HG02588 (cell line): ENCODE measurements around the gene MRPS18A.

Experiments
- ATAC-seq: cut with Tn5 transposase; IDR thresholded peaks from one replicate; pipeline ENCODE4 v1.9.1; 2021; ENCODE audit warnings: mild to moderate bottlenecking, moderate library complexity; ENCODE audit not compliant: unreplicated experiment

The MRPS18A gene

DNA sequence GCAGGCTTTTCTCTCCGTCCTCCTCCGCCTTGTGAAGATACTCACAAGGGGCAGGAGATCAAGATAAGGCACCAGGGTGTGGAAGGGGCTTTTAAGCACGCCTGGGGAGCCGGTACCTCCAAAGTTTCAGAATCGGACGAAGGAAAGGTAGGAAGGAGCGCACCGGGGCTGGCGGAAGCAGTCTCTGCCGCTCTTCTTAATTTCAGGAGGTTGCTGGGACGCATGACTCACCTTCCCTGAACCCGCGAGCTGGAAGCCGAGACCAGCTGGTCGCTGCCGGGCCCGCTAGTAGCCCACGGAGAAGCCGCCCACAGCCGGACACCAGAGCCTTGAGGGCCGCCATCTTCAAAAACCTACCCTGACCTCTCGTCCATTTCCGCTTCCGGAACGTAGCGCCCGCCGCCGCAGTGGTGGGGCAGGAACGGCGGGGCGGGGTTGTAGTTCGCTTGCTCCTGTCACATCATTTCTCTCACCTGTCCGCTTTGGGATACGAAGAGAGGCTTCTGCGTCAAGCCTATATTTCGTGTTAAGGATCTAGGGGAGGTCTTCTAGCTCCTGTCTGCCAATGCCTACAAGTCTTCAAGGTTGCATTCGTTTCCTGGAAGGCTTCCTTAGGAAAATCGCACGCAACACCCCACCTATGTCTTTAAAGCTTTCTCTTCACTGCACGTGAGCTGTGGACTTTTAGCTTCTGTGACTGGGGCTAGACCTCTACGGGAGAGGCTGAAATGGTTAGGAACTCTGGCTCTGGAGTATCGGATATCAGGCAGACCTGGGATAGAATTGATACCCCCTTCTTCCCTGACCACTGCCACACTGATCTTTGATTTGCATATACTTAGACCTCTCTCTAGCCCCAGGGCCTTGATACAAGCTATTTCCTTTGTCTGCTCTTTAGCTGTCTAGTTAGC is at the start of gene MRPS18A:
TSS of gene MRPS18A (minus strand) at position 355 of the 911 bp plus-strand sequence. CDS start at position 343, 12 bp downstream.
- peak; percentile 91 for ATAC-seq

GRCh38 chr6:43736844-43737243 is 49.3 kb upstream of the MRPS18A start:
- no peak for ATAC-seq

DNA sequence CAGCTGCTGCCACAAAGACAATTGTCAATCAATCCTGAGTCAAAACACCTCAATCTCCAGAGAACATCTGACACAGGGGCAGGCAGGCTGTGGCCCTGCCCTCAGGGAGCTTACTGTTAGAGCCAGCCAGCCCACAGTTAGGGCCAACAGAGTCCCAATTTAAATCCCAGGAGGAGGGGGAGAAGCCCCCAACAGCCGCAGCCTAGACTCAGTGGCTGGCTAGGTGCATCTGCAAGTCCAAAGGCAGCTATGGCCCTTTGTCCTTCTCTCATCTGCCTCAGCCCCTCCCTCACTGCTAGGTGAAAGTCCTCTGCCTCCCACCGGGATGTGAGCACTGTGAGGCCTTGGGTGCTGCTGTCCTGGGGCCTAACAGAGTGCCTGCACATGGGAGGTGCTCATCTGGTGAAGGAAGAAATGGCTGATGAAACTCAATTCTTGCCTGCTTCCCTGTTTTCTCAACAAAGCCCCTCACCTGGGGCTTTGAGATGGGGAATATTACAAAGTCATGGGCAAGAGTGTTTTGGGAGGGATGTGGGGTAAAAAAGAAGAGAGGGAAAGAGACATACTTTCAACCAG is 48.7 kb upstream of the MRPS18A start:
- ATAC-seq: no peak

DNA sequence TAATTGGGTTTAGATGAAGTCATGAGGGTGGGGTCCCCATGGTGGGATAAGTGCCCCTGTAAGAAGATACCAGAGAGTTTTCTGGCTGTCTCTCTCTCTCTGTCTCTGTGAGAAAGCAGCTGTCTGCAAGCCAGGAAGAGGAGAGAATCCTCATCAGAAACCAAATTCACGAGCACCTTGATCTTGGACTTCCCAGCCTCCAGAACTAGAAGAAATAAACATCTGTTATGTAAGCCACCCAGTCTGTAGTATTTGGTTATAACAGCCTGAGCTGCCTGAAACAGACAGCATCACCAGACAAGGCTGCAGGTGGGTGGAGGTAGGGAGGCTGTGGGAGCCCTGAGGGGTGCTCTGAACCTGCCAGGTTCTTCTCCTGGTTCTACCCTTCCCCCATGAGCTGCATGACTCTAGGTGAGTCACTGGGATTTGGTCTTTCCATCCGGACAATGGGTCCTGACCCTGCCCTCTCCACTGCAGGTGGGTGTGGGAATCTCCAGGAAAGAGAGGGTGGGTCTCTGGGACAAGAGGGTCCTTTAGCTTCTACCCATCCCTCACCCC is 48.1 kb upstream of the MRPS18A start:
- ATAC-seq: no peak

DNA sequence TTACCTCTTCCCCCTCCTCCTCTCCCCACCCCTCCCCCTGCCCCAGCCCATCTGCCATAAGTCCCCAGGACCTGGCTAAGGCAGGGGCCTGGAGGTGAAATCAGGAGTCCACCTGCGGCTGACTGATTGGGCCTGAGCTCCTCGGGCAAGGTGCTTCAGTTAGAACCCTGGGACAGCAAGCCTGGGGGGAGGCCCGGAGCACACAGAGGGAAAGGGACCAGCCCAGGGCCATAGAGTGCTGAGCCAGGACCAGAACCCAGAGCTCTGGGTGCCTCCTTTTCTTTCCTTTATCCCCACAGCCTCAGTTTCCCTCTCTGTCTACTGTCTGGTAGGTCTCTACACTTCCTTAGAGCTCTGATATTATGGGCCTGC is 46.7 kb upstream of the MRPS18A start:
- ATAC-seq: peak; percentile 13

GRCh38 chr6:43733471-43734293 is 46.1 kb upstream of the MRPS18A start:
- peak; percentile 50 for ATAC-seq

DNA sequence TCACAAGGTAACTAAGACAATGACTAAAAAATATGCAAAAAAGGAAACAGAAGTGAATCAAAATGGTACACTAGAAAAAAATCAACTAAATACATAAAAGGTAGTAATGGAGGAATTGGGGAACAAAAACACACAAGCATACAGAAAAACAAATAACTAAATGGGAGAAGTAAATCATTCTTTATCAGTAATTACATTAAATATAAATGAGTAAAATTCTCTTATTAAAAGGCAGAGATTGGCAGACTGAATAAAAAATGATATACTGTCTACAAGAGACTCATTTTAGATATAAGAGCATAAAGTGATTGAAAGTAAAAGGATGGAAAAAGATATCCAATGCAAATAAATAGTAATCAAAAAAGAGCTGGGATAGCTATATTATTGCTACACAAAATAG is 43.0 kb upstream of the MRPS18A start:
- no peak for ATAC-seq

GRCh38 chr6:43729537-43729936 is 41.9 kb upstream of the MRPS18A start:
- ATAC-seq: no peak

DNA sequence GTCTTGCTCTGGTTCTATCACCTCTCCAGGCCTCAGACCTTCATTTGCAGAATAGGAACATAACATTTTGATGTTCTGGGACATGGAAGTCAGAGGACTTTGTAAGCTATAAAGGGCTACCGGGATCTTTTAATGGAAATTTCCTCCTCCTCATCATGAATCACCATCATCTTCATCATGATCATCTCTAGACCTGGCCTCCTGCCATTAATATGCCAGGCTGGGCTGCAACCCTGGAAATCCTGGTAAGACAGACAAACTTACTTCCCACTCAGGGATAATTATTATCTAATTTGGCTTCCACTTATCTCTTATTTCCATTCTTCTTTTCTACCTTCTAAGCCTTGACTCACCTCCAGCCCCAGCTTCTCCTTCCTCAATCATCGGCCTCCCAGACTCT is 41.0 kb upstream of the MRPS18A start:
- ATAC-seq: no peak

DNA sequence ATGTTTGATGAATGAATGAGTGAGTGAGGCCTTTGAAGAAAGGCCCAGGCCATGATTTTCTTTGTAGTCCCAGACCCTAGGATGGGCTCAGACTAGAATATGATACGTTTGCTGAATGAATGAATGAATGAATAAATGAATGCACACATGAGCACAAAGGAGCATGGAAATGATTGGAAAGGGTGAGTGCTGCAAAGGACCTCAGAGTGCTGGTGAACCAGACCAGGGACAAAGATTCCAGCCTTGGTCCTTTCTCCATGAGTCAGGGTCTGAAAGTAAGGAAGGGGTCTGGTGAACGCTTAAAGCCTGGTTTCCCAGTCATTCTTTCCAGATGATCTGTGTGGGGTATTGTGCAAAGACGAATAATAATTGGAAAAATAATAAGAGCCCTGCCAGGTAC is 40.0 kb upstream of the MRPS18A start:
- no peak for ATAC-seq

DNA sequence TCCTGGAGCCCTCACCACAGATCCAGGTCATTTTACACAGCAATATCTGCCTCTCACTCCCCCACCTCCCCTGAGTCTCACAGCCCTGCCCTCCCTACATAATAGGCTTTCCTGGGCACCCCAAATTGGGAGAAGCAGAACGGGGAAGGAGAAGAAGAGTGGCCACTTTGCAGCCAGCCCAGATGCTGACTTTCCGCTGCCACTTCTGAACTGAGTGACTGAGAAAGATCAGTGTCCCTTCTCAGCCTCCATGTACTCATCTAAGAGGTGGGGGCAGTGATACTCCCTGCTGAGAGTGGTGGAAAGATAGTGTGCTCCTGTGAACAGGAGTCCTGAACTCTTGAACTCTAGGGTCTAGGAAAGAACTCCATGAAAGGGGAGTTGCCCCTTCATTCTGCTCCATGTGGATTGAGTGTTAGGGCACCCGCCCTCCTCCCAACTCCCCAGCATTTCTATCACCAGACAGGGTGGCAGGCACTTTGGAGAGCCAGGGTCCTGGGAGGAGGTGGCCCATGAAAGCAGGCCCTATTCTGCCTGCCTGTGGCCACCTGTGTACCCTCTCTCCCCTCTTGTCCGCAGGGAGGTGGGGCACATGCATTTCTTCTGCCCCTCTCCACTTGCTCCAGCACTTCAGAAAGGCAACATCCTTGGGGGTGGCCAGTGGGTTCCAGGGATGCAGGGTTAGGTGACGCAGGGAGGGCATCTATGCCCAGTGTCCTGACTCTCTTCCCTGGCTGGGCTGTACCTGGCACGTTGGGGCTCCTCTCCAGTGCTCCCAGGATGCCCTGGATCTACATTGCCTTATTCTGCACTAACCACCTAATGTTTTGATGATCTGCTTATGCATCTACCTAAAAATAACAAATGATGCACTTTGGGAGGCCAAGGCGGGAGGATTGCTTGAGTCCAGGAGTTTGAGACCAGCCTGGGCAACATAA is 38.3 kb upstream of the MRPS18A start:
- no peak for ATAC-seq

- ATAC-seq: peak; percentile 63
Observed at GRCh38 chr6:43724914-43725642, 37.5 kb upstream of the MRPS18A start.

DNA sequence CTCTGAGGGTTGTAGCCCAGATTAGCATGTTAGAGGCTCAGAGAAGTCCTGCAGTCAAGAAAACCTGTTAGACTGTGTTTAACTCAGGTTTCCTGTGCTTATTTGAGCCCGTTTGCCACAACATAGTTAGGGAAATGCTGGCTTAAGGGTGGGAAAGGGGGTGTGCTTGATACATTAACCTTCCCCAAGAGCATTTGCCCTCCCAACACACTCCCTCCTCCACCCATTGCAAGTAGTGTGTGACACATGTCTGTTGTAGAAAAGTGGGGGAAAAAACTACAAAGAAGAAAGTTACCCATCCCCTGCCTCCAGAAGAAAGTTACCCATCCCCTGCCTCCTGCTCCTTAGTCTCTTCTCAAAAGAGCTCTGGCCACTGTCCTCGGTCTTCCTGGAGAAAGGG is 36.8 kb upstream of the MRPS18A start:
- ATAC-seq: no peak

- peak; percentile 59 for ATAC-seq
Observed at GRCh38 chr6:43723737-43724295, 36.2 kb upstream of the MRPS18A start.

- ATAC-seq: no peak
Observed at GRCh38 chr6:43722920-43723545, 35.4 kb upstream of the MRPS18A start.

DNA sequence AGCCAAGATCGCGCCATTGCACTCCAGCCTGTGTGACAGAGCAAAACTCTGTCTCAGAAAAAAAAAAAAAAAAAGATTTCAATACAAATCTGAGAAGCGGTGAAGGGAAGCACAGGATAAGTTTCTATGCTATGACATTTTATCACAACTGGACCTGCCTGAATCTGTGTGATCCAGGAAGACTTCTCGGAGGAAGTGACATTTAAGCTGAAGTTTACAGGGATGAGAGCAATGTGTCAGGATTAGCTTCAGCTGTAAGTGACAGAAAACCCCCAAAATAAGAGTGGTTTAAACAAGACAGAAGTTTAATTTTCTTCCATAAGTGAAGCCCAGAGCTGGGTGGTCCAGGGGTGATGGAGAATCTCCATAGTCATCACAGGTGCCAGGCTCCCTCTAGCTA is 33.4 kb upstream of the MRPS18A start:
- no peak for ATAC-seq

- no peak for ATAC-seq
Observed at GRCh38 chr6:43719511-43719910, 31.9 kb upstream of the MRPS18A start.

DNA sequence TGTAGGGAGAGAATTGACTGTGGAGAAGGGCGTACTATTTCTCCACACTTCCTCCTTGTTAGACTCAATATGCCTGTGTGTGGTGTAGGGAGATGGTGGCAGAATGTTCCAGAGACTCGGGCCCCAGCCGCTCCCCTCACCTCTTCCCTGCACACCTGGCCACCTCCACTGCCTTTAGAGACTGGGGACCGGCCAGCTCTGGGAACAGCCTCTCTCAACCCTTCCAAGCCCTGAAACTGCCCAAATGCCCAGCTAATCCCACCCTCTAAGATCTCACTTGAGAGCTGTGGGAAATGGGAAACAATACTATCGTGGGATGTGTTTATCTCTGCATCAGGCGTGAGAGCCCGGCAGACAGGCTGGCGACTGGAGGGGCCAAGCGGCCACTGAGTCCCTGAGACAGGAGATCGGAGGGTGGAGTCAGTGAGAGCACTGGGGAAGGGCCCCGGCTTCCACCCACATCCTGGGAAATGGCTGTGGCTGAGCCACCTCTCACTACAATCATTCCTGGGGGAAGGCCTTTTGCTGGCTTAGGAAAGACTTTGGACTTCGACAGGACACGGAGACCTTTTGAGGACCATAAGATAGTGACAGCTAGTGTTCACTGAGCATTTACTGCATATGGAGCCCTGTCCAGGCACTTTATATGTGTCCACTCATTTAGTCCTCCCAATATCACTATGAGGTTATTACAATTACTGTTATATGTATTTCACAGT is 31.0 kb upstream of the MRPS18A start:
- no peak for ATAC-seq
